ENCODE results near the gene EEF1A2.

The EEF1A2 gene

DNA sequence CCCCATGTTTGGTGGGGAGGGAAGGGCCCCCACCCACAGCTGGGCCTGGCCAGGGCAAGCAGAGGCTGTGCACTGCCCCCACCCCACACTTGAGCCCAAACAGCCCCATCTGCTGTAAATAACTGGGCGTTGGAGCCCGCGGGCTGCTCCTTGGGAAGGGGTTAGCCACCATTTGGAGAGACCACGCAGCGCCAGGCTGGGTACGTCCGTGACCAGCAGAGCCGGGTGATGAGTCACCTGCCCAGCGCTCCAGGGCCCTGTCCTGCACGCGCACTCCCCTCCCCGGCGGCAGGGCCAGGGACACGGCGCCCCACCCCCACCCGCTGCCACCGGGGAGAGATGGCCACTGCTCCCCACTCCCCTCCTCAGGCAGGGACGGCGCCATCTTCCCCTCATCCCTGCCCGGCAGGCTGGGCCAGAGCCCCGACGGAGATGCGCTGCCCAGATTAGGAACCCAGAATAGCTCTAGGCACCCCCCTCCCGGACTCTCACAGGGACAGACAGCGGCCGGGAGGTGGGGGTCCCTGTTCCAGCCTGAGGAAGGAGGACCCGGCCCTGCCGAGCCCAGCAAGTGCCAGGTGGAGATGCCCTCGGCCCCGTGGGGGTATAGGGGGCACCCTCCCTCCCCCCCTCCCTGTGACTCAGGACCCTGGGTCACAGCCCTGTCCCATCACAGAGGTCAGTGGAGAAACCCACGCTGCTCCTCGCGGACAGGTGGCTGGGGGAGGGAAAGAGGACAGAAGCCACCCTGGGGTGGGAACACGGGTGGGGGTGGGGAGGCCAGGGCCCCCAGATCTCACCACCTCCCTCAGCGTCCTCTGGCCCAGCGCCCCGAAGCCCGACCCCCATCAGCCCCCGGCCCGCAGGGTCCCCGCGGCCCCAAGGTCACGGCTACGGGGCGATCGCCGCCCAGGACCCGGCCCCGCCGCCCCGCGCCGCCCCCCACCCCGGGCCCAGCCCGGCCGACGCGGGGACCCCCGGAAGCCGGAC is 642 bp downstream of the EEF1A2 start:
- DNase-seq = no peak

DNA sequence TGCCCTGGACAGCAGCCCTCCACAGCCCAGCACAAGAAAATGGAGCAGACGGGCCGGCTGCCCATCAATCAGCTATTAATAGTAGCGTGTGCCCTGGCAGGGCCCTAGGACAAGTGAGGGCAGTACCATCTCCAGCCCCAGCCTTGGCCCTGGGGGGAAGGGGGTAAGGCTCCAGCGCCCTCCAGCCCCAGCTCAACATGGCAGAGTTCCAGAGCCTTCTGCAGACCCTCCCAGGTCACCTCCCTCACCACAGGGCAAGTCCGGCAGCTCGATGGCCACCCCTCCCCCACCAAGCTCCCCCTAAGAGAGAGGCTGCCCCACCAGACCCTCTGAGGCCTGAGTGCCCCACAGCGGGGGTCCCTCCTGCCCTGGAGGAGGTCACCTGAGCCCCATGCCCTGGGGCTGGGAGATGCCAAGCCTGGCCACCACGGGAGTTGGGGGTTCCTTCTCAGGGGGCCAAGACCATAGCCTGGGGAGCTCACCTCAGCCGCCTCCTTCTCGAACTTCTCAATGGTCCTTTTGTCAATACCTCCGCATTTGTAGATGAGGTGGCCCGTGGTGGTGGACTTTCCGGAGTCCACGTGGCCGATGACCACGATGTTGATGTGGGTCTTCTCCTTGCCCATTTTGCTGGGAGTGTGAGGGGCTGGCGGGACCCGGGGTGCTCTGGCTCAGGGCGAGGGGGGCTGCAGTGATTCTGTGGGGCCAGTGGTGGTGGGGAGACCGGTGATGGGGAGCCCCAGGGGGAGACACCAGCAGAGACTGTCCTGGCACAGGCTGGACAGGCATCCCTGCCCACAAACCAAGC is 1.5 kb downstream of the EEF1A2 start:
- no peak for DNase-seq

DNA sequence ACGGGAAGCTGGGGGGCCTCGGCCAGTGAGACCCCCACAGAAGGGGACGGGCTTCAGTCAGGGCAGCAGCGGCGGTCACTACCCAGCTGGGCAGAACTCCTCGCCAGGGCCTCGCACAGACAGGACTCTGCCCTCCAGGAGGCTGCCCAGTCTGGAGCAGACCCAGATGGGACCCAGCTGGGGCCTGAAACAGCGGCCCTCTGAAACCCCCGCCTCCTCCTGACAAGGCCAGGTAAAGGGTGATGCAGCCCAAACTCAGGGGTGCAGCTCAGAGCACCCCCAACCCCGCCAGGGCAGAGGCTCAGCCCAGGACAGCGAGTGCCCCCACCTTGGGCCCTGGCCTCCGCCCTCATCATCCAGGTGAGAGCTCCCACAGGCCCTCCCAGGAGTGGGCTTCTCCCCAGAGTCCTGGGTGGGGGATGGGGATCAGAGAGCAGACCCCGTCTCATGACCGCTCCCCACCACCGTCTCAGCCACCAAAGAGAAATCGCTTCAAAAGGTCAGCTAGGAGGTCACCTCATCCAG is 2.2 kb downstream of the EEF1A2 start:
- no peak for DNase-seq

DNA sequence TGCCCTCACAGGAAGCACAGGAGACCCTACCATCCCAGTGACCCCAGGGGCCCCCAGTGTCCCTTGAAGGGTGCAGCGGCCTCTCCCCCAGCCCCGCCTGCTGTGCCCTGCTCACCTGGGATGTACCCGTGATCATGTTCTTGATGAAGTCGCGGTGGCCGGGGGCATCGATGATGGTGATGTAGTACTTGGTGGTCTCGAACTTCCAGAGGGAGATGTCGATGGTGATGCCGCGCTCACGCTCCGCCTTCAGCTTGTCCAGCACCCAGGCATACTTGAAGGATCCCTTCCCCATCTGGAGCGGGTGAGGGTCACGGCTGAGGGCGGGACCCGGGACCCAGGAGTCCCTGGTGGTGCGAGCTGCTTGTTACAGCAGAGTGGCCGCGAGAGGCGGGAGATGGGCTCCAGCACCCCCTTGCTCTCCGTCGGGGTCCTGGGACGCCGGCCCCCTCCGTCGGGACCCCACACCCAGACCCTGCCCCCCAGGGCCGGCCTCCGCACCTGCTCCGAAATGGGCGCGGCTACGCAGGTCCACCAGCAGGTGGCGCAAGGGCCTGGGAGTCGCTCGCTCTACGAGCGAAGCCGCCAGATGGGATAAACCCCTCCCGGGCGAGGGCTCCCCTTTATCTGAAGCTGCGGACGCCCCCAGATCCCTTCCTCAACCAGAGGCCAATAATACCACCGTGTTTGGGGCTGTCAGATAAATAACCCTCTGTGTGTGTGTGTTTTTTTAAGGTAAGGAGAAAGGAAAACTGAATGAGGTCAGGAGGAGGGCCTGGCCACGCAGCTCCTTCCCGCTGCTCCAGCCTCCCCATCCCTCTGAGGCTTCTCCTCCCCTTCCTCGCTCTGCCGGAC is 2.9 kb downstream of the EEF1A2 start:
- DNase-seq = peak; percentile 76

- DNase-seq = no peak
Observed at GRCh38 chr20:63495167-63495720, 3.6 kb downstream of the EEF1A2 start.

DNA sequence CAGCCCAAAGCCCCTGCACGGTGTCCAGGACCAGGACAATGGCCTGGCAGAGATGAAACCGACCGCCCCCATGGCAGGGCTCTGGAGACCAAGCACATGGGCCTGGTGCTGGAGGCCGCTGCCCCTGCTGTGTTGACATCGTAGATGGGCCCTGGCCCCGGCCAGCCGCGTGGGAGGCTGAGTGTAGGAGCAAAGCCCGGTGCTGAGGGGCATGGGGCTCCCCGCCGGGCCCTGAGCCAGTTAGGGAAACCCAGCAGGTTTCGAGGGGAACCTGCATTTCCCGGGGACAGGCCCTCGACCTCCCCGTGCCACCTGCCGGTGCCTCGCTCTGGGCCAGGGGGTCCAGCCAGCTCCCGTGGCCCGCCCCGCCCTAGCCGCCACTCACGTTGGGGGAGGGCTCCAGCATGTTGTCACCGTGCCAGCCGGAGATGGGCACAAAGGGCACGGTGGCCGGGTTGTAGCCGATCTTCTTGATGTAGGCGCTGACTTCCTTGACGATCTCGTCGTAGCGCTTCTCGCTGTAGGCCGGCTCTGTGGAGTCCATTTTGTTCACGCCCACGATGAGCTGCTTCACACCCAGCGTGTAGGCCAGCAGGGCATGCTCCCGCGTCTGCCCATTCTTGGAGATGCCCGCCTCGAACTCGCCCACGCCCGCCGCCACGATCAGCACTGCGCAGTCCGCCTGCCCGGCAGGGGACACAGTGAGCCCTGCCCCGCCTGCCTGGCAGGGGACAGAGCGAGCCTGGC is 4.3 kb downstream of the EEF1A2 start:
- no peak for DNase-seq

DNA sequence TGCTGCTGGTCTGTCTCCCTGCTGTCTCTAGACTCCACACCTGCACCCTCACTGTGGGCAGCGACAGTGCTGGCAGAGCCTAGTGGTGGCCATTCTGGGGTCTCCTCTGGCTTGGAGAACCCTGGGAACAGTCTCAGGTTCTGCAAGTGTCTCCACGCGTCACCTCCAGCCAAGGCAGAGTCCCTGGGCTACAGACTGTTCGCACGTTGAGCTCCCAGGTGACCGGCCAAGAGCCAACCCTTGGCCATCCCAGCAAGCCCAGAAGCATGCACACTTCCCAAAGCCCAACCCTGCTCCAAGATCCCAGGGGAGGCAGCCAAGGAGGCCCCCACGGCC is 4.8 kb downstream of the EEF1A2 start:
- no peak for DNase-seq

DNA sequence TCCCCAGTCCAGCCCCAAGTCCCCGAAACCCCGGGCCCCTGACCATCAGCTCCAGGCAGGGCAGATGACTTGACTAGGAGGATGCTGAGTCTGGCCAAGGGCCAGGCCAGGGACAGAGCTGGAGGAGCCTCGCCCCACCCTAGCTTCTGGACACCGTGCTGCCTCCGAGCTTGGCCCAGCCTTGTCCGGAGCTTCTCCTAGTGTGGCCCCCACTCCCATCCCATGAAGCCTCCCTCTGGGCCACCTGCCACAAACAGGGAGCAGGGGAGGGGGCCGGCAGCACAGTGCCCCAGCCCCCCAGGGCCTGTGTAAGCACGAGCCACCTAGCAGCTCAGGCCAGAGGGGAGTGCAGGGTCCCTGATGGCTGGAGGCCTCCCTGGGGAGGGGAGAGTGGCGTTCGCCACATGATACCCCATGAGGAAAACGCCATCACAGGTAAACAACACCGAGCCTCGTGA is 5.3 kb downstream of the EEF1A2 start:
- no peak for DNase-seq

DNA sequence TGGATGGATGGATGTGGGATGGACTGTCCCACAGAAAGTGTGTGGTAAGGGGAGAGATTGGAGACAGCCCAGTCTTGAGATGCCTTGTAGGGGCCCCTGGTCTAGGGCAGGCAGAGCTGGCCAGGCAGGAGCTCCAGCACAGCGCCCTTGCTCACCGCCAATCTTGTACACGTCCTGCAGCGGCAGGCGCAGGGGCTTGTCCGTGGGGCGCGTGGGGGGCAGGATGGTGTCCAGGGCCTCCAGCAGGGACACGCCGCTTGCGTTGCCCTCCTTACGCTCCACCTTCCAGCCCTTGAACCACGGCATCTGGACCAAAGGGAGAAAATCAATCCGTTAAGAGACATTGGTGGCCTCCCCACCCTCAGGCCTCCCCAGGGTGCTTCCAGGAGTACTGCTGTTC is 5.9 kb downstream of the EEF1A2 start:
- no peak for DNase-seq

- no peak for DNase-seq
Observed at GRCh38 chr20:63492518-63492917, 6.4 kb downstream of the EEF1A2 start.

DNA sequence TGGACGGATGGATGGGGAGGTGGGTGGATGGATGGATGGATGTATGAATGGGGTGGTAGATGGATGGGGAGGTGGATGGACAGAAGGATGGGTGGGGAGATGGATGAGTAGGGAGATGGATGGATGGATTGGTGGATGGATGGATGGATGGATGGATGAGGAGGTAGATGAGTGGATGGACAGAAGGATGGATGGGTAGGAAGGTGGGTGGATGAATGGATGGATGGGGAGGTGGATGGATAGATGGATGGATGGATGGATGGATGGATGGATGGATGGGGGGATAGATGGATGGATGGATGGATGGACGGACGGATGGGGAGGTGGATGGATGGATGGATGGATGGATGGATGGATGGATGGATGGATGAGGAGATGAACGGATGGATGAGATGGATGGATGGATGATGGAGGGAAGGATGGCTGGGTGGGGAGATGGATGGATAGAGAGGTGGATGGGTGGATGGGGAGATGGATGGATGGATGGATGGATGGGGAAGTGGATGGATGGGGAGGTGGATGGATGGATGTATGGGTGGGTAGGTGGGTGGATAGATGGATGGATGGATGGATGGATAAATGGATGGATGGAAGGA is 7.2 kb downstream of the EEF1A2 start:
- DNase-seq = no peak

DNA sequence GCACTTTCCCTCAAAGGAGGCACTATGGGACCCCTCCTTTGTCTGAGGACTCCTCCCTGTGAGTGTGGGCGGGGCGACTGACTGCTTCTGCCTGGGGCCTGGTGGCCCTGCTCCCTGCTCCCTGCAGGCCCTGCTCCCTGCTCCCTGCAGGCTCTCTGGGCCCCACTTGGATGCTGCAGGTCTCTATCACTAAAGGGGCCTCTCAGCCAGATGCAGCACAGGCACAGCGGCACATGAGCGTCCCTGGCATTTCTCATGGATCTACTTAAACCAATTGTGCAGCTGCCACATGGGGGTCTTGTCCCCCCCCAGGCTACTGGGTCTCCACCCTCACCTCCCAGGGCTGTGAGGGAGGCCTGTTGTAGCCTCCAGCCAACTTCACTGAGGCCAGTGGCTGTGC is 7.8 kb downstream of the EEF1A2 start:
- DNase-seq = no peak

DNA sequence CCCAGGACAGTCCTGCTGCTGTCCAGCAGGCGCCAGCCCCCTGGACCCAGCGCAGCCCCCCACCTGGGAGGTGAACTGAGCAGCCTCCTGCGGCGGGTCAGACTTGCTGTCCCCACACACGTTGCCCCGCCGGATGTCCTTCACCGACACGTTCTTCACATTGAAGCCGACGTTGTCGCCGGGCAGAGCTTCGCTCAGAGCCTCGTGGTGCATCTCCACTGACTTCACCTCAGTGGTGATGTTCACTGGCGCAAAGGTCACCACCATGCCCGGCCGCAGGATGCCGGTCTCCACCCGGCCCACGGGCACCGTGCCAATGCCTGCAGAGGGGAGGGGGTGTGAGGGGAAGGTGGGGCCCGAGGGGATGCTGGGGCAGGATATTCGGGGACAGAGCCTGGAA is 8.5 kb downstream of the EEF1A2 start:
- no peak for DNase-seq

DNA sequence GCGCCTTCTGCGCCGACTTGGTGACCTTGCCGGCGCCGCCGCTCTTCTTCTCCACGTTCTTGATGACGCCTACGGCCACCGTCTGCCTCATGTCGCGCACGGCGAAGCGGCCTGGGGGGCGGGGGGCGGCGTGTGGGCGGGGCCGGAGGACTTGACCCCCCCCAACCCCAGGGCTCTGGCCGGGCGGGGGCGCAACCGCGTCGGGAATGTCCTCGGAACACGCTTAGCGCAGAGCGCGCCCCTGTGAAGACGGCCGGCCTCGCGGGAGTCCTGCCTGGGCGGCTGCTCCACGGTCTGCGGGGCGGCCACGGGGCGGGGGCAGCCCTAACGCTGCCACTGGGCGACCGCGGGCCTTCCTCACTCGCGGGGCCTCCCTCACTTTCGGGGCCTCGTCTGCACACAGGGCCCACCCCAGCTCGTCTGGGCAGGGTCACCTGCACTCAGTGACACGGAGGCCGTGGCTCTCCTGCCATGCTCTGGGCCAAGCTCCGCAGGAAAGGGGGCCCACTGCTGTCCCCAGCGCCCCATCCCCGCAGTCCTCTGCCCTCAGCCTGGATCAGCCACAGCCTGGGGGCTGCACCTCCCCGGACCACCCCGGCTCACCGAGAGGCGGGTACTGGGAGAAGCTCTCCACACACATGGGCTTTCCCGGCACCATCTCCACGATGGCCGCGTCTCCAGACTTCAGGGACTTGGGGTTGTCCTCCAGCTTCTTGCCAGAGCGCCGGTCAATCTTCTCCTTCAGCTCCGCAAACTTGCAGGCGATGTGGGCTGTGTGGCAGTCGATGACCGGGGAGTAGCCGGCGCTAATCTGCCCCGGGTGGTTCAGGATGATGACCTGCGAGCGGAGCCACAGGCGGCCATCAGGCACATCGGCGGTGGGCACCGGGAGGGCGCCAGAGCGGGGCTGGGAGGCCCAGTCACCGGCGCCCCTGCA is 10.3 kb downstream of the EEF1A2 start:
- no peak for DNase-seq

DNA sequence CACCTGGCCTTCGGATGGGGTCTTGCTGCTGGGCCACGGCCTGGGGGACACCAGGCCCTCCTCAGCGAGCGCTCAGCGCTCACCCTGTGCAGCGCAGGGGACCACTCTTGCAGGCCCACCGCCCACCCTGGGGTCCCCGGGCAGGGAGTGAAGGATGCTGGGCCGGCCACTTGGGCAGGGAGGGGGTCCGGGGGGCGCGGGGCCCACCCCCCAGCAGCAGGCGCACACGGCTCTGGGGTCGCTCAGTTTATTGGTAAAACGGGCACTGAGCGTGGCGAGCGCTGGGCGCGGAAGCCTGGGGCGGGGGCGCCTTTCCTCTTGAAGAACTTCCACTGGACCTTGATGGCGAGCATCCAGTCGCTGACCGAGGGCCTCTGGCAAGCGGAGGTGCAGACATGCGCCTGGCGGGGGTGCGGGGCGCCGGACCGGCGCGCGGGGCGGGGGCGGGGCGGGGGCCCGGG is 11.1 kb downstream of the EEF1A2 start:
- DNase-seq = no peak

DNA sequence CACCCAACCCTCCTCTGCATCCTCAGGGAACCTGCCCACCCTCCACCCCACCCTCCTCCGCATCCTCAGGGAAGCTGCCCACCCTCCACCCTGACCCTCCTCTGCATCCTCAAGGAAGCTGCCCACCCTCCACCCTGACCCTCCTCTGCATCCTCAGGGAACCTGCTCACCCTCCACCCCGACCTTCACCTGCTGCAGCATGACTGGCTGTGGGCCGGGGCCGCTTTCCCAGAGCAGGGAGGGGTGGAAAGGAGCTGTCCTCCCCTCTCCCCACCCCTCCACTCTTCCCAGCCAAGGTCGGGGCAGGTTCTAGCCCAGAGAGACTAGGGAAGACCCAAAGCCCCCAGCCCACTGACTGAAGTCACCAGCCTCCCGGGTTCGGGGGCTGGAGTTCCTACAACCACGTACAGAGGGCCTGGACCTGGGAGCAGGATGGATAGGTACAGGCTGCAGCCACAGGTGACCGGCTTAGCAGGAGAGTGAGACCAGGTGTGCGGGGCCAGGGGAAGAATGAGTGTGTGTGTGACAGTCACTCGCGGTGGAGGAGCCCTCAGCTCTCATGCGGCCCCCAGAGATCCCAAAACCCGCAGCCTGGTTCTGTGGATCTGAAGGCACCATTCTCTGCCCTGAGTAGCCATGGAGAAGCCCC is 11.6 kb downstream of the EEF1A2 start:
- DNase-seq = no peak

GRCh38 chr20:63486300-63486855 is 12.5 kb downstream of the EEF1A2 start:
- DNase-seq = no peak

DNA sequence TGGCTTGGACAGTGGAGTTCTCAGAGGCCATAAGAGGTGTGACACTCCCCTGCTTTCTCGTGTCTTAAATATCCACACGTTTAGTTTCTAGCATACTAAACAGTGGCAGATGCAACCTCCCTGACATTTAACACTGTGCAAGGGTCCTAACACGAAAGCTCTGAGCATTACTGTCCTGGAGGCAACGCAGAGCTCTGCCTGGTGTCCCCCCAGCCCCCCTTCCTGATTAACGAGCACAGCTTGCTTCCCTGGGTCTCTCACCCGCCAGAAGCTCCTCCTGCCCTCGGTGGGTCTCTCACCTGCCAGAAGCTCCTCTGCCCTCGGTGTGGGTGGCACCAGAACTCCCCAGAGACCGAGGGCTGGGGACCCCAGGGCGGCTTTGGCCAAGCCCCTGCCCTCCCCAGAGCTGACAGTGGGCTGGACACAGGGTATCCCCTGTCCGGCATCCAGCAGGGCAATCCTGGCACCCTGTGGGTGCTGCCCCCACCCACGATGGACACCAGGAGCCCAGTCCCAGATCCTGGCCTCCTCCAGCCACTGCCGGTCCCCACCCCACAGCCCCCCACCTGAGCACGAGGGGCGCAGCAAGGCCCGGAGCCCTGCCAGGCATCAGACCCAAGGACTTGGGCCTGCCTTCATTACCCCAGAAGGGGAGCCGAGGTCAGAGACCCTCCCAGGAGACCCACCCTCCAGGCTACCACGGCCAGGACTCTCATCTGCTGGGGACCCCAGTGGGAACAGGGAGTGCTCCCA is 14.1 kb downstream of the EEF1A2 start:
- DNase-seq = no peak
